GM20000 (cell line): ENCODE data around the gene LDLRAP1.

Experiments used
- DNase-seq: peaks from one replicate; pipeline ENCODE4 v3.0.0; 2012; ENCODE audit warnings: low spot score
- TF ChIP-seq, protein P1 (sequence below): IDR thresholded peaks from 2 replicates; pipeline ENCODE4 v1.5.1; 2012; ENCODE audit warnings: mild to moderate bottlenecking, control low read depth; ENCODE audit errors: extremely low read depth, missing control alignments

The LDLRAP1 gene

DNA sequence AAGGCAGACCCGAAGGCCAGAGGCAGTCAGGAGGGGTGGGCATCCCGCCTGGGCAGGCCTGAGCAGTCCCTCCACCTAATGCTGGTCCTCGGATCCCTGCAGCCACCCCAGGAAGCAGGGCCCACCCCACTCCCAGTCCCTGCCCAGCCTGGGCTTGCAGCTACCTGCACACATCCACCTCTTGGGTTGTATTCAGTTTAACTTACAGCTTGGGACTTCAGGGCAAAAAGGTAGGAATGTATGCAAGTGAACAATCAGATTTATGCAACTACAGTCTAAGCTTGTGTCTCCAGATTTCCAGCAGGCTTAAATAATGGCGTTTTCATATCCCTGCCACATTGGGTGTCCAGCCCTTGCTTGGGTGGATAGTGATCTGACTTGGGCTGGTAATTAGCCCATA, 17.4 kb downstream of the LDLRAP1 start:
- DNase-seq, result no peak
- TF ChIP-seq, protein P1, sequence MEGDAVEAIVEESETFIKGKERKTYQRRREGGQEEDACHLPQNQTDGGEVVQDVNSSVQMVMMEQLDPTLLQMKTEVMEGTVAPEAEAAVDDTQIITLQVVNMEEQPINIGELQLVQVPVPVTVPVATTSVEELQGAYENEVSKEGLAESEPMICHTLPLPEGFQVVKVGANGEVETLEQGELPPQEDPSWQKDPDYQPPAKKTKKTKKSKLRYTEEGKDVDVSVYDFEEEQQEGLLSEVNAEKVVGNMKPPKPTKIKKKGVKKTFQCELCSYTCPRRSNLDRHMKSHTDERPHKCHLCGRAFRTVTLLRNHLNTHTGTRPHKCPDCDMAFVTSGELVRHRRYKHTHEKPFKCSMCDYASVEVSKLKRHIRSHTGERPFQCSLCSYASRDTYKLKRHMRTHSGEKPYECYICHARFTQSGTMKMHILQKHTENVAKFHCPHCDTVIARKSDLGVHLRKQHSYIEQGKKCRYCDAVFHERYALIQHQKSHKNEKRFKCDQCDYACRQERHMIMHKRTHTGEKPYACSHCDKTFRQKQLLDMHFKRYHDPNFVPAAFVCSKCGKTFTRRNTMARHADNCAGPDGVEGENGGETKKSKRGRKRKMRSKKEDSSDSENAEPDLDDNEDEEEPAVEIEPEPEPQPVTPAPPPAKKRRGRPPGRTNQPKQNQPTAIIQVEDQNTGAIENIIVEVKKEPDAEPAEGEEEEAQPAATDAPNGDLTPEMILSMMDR, result no peak

DNA sequence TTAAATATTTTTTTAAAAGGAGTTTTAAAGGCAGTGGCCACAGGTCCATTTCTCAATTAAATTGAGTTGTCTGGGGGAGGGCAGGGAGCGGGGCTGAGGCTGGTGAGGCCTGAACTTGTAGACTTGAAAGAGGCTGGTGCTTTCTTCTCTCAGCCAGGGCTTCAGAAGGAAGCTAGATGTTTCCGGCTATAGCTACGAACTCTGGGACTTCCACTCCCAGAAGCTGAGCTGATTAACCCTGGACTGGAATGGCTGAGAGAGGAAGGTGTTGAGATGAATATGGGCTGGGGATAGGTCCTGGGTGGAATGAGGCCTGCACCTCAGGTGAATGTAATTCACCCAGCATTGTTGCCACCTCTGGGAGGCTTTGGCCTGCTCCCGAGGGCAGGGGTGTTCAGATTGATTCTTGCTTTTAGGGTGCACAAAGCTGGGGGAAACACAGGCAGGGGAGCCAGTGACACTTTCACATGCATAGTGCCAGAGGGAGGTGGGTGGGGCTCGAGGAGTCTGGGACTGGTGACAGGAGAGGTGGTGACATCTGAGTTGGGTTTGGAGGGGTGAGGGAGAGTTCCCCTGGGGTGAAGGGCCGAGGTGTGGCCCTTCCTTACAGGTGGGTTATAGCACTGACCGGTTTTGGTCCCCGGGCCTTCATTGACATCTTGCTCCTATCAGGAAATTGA, 18.2 kb downstream of the LDLRAP1 start:
- TF ChIP-seq, protein P1, result no peak
- DNase-seq, result no peak

DNA sequence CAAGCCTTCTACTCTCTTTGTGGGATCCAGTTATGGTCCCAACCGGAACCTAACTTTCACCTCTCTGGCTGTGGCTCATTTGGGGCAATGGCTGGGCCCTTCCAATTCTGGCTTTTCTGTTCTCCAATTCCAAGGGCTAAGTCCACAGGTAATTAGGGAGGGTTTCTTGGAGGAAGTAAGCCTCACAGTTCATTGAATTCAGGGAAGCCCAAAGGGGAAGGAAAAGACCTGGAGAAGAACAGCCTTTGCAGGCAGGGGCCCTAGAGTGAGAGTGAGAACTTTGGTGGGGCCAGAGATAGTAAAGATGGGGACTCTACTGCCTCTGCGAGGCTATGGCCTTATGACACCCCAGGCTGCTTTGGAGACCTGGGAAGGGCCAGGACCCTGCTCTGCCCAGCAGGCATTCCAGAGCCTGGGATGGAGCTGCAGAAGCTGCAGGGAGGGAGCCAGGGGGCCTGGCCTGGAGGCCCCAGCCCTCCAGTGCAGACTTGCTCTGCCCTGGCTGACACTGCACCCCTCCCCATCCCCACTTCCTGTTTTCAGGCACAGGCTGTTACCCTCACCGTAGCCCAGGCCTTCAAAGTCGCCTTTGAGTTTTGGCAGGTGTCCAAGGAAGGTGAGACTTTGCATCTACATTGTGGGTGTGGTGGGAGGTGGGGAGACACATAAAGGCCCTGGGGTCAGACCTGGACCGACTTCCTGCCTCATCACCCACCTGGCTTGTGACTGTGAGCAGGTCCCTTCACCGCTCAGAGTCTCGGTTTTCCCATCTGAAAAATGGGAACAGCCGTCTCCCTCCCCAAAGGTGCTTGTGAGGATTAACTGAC, 18.9 kb downstream of the LDLRAP1 start:
- DNase-seq, result peak; percentile 86

DNA sequence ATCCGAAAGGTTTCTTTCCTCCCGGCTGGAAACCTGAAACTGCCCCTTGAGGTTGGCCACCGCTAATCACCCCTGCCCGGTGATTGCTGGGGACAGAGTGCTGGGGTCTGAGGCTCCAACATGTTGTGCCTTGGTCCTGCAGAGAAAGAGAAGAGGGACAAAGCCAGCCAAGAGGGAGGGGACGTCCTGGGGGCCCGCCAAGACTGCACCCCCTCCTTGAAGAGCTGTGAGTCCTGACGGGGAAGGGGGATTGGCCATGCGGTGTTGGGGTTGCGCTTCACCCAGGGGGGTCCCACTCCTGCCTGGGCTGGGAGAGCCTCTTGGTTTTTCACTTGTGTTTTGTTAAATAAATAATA, 19.5 kb downstream of the LDLRAP1 start:
- no peak for DNase-seq
- TF ChIP-seq, protein P1, result no peak

More for the DNA sequence above, 18.9 kb downstream of the LDLRAP1 start:
- TF ChIP-seq, protein P1, result no peak

DNA sequence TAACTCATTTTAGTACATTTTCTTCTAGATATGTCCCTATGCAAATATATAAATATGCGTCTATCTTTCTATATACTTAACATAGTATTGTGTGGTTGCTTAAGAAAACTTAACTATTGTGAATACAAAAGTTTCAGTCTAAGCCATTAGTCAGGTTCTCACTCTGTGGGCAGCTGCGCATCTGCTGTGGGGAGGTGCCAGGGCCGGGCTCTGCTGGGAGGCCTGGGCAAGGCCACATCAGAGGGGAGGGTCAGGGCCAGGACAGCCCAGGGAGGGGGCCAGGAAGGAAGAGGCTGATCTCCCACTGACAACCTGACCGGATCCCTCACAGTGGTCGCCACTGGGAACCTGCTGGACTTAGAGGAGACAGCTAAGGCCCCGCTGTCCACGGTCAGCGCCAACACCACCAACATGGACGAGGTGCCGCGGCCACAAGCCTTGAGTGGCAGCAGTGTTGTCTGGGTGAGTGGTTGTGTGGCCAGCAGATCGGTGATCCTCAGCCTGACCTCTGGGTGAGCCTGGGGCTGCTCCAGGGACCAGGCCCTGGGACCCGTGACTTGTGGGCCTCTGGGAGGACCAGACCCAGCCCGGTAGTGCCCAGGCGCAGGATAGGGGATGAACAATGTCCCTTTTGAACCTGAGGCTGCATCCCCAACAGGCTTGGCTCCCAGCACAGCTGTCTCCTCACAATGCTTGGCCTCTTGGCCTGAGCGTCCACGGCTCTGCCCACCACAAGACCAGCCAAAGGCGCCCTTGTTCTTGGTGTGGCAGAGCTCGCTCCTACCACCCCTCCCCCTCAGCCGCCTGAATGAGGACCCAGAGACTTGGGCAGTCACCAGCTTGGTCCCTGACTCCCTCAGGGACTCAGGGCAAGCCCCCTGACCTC, 20.2 kb downstream of the LDLRAP1 start:
- no peak for DNase-seq
- TF ChIP-seq, protein P1, result no peak

DNA sequence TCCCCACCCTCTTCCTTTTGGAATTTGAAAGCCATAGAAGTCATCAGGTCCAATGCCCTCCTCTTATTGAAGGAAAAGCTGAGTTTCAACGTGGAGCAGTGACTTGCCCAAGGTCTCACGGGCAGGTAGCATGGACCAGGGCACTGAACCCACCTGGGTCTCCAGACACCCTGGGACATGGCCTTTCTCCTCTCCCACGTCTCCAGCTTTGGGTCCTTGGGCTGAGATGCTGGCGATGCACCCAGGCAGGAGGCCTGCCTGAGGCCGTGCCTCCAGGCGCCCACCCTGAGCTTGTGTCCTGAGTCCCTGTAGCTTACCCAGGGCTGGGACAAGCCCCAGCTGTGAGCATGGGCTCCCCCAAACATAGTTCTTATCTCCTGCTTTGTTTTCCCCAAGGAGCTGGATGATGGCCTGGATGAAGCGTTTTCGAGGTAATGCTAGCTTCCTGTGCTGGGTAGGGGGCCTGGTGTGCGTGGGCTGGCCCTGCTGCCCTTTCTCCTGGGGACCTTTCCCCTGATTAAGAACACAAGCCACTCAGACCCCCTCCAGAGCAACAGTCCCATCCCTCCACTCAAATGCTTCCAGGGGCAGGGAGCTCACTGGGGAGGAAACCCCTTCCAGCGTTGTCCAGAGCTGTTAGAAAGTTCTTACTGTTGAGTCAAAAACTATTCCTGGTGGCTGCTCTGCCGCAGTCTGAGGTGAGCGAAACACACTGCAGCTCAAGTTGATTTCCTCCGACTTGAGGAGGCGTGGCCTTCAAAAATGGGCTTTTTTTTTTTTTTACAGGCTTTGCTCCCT, 21.6 kb downstream of the LDLRAP1 start:
- no peak for DNase-seq
- TF ChIP-seq, protein P1, result no peak
